HepG2 (cell line): ENCODE measurements around the gene ARHGEF16. TPM values are rescaled to one million over a fixed set of nuclear protein-coding genes. Genes with fewer than 3 reads are reported as not detected.

Source experiments
- ATF5 ChIP-seq: sonication (generic); formaldehyde crosslinking; IDR thresholded peaks from 2 replicates; pipeline ENCODE4 v1.4.0; 2020; ENCODE audit warnings: mild to moderate bottlenecking, low read depth, missing genetic modification reagents
- CCDC6 ChIP-seq: sonication (generic); formaldehyde crosslinking; IDR thresholded peaks from 2 replicates; pipeline ENCODE4 v1.8.1; 2022; ENCODE audit warnings: mild to moderate bottlenecking, missing genetic modification reagents, moderate library complexity
- CSRNP1 ChIP-seq: sonication (generic); formaldehyde crosslinking; IDR thresholded peaks from 2 replicates; pipeline ENCODE4 v1.8.1; 2023; ENCODE audit warnings: mild to moderate bottlenecking, missing genetic modification reagents
- GATAD2A ChIP-seq: IDR thresholded peaks from 2 replicates; pipeline ENCODE4 v1.6.1; 2016
- HOXA5 ChIP-seq: sonication (generic); formaldehyde crosslinking; IDR thresholded peaks from 2 replicates; pipeline ENCODE4 v1.4.0; 2020; ENCODE audit warnings: missing genetic modification reagents
- JUND ChIP-seq: sonication (generic); formaldehyde crosslinking; IDR thresholded peaks from 2 replicates; pipeline ENCODE4 v1.8.0; 2022; ENCODE audit warnings: mild to moderate bottlenecking, missing genetic modification reagents
- MED8 ChIP-seq: sonication (generic); formaldehyde crosslinking; IDR thresholded peaks from 2 replicates; pipeline ENCODE4 v1.8.1; 2023; ENCODE audit warnings: mild to moderate bottlenecking, missing genetic modification reagents; ENCODE audit not compliant: insufficient replicate concordance
- MZF1 ChIP-seq: sonication (generic); formaldehyde crosslinking; IDR thresholded peaks from 2 replicates; pipeline ENCODE4 v1.8.1; 2023; ENCODE audit warnings: mild to moderate bottlenecking, missing genetic modification reagents, borderline replicate concordance
- PAF1 ChIP-seq: IDR thresholded peaks from 2 replicates; pipeline ENCODE4 v1.6.1; 2016; ENCODE audit warnings: missing genetic modification reagents, missing compliant biosample characterization
- PCBP1 ChIP-seq: fragments of 200-400 bp; formaldehyde crosslinking; IDR thresholded peaks from 2 replicates; pipeline ENCODE4 v1.6.1; 2017; ENCODE audit warnings: mild to moderate bottlenecking, low read depth, low read length, borderline replicate concordance
- POGZ ChIP-seq: sonication (generic); formaldehyde crosslinking; IDR thresholded peaks from 2 replicates; pipeline ENCODE4 v1.4.0; 2020; ENCODE audit warnings: mild to moderate bottlenecking, missing genetic modification reagents
- SCMH1 ChIP-seq: sonication (generic); formaldehyde crosslinking; IDR thresholded peaks from 2 replicates; pipeline ENCODE4 v1.9.0; 2021; ENCODE audit warnings: missing genetic modification reagents, mild to moderate bottlenecking, borderline replicate concordance
- SKI ChIP-seq: fragments of 450-650 bp; IDR thresholded peaks from one replicate; pipeline ENCODE4 v1.6.1; 2018; ENCODE audit warnings: mild to moderate bottlenecking; ENCODE audit not compliant: partially characterized antibody
- SNAPC2 ChIP-seq: sonication (generic); formaldehyde crosslinking; IDR thresholded peaks from 2 replicates; pipeline ENCODE4 v1.8.1; 2022; ENCODE audit warnings: mild to moderate bottlenecking, missing genetic modification reagents
- SP140L ChIP-seq: sonication (generic); formaldehyde crosslinking; IDR thresholded peaks from 2 replicates; pipeline ENCODE4 v1.4.0; 2020; ENCODE audit warnings: missing genetic modification reagents, borderline replicate concordance
- TBX2 ChIP-seq: sonication (generic); formaldehyde crosslinking; IDR thresholded peaks from 2 replicates; pipeline ENCODE4 v1.5.0; 2020; ENCODE audit warnings: missing genetic modification reagents, mild to moderate bottlenecking, borderline replicate concordance
- ZNF234 ChIP-seq: sonication (generic); formaldehyde crosslinking; conservative IDR thresholded peaks from 2 replicates; pipeline ENCODE4 v1.5.1; 2020; ENCODE audit warnings: mild to moderate bottlenecking, missing genetic modification reagents
- ZNF382 ChIP-seq: sonication (generic); formaldehyde crosslinking; IDR thresholded peaks from 2 replicates; pipeline ENCODE4 v1.5.0; 2020; ENCODE audit warnings: missing genetic modification reagents, mild to moderate bottlenecking, borderline replicate concordance
- ZNF460 ChIP-seq: sonication (generic); formaldehyde crosslinking; IDR thresholded peaks from 2 replicates; pipeline ENCODE4 v1.5.1; 2020; ENCODE audit warnings: missing genetic modification reagents, mild to moderate bottlenecking, borderline replicate concordance
- ZNF564 ChIP-seq: sonication (generic); formaldehyde crosslinking; IDR thresholded peaks from 2 replicates; pipeline ENCODE4 v1.8.1; 2023; ENCODE audit warnings: mild to moderate bottlenecking, missing genetic modification reagents
- ZNF577 ChIP-seq: sonication (generic); formaldehyde crosslinking; IDR thresholded peaks from 2 replicates; pipeline ENCODE4 v1.4.0; 2020; ENCODE audit warnings: mild to moderate bottlenecking, low read depth, missing genetic modification reagents, borderline replicate concordance
- ZNF615 ChIP-seq: sonication (generic); formaldehyde crosslinking; IDR thresholded peaks from 2 replicates; pipeline ENCODE4 v1.5.0; 2020; ENCODE audit warnings: mild to moderate bottlenecking, missing genetic modification reagents, borderline replicate concordance
- ZNF619 ChIP-seq: sonication (generic); formaldehyde crosslinking; IDR thresholded peaks from 2 replicates; pipeline ENCODE4 v1.4.0; 2020; ENCODE audit warnings: mild to moderate bottlenecking, missing genetic modification reagents
- ZNF879 ChIP-seq: sonication (generic); formaldehyde crosslinking; IDR thresholded peaks from 2 replicates; pipeline ENCODE4 v1.8.1; 2023; ENCODE audit warnings: missing genetic modification reagents
- polyA plus RNA-seq, 8 experiments: library from polyadenylated mRNA; depleted of rRNA in 3 of 8; stranded (reverse) in 7 of 8; unstranded in 1 of 8; fragments of >200 nt; fragmentation: Illumina TruSeq in 4 of 8; extraction: Trizol in 4 of 8; gene quantifications; 2 replicates each; pipeline versions ENCODE4 v1.2.1 to v1.2.3, GENCODE V29; 2011 to 2016; ENCODE audit warnings: low read depth in 4 of 8, missing spikeins in 1 of 8, mixed read lengths in 1 of 8; ENCODE audit not compliant: insufficient read depth in 1 of 8
- total RNA-seq, 5 experiments: library from RNA; depleted of rRNA; stranded (reverse); fragments of >200 nt; fragmentation: Illumina TruSeq; extraction: Trizol; gene quantifications; 2 replicates each; pipeline ENCODE4 v1.2.3, GENCODE V29; 2016; ENCODE audit warnings: low read depth in 1 of 5
- TF ChIP-seq, protein P1 (sequence below): sonication (generic); formaldehyde crosslinking; IDR thresholded peaks from 2 replicates; pipeline ENCODE4 v1.5.0; 2020; ENCODE audit warnings: mild to moderate bottlenecking, missing genetic modification reagents
- TF ChIP-seq, protein P2 (sequence below): sonication (generic); formaldehyde crosslinking; IDR thresholded peaks from 2 replicates; pipeline ENCODE4 v1.4.0; 2020; ENCODE audit warnings: missing genetic modification reagents, borderline replicate concordance

The ARHGEF16 gene
- total and polyA plus RNA-seq, 2 of the 13 experiments (the other 11 are each of a cell fraction or from before 2014, with no cell fraction given) = 20.3 to 39.9 TPM

DNA sequence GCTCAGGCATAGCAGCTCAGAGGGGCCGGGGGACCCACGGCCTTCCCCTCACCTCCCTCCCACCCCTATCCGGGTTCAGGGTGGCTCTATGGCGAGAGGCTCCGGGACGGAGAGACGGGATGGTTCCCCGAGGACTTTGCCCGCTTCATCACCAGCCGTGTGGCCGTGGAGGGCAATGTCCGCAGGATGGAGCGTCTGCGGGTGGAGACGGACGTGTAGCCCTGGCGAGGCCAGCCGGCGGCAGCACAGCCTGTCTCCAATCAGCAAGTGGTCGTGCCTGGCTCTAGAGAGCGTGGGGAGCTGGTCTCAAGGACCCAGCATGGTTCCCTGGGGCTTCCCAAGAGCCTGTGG is 25.9 kb downstream of the ARHGEF16 start (continued):
- TF ChIP-seq, protein P1, sequence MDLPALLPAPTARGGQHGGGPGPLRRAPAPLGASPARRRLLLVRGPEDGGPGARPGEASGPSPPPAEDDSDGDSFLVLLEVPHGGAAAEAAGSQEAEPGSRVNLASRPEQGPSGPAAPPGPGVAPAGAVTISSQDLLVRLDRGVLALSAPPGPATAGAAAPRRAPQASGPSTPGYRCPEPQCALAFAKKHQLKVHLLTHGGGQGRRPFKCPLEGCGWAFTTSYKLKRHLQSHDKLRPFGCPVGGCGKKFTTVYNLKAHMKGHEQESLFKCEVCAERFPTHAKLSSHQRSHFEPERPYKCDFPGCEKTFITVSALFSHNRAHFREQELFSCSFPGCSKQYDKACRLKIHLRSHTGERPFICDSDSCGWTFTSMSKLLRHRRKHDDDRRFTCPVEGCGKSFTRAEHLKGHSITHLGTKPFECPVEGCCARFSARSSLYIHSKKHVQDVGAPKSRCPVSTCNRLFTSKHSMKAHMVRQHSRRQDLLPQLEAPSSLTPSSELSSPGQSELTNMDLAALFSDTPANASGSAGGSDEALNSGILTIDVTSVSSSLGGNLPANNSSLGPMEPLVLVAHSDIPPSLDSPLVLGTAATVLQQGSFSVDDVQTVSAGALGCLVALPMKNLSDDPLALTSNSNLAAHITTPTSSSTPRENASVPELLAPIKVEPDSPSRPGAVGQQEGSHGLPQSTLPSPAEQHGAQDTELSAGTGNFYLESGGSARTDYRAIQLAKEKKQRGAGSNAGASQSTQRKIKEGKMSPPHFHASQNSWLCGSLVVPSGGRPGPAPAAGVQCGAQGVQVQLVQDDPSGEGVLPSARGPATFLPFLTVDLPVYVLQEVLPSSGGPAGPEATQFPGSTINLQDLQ (CRISPR knock-in tag) = no peak
- TF ChIP-seq ZNF577 (CRISPR knock-in tag) (no peak), ZNF619 (CRISPR knock-in tag) (0 out of 2 replicates have a peak, but pooled peaks have one; percentile 26), MED8 (no peak), PCBP1 (no peak), ATF5 (CRISPR knock-in tag) (no peak), ZNF460 (CRISPR knock-in tag) (no peak), ZNF615 (no peak), TBX2 (CRISPR knock-in tag) (0 out of 2 replicates have a peak, but pooled peaks have one; percentile 23), MZF1 (no peak), ZNF382 (CRISPR knock-in tag) (no peak), SNAPC2 (CRISPR knock-in tag) (no peak), ZNF234 (CRISPR knock-in tag) (no peak), SKI (no peak), CSRNP1 (CRISPR knock-in tag) (no peak), ZNF564 (CRISPR knock-in tag) (no peak), HOXA5 (no peak), ZNF879 (CRISPR knock-in tag) (no peak), PAF1 (no peak), JUND (CRISPR knock-in tag) (no peak), GATAD2A (peak; percentile 39; the same call in 1 of the 2 replicates), POGZ (CRISPR knock-in tag) (no peak), SP140L (no peak), CCDC6 (no peak), SCMH1 (no peak)
- TF ChIP-seq, protein P2, sequence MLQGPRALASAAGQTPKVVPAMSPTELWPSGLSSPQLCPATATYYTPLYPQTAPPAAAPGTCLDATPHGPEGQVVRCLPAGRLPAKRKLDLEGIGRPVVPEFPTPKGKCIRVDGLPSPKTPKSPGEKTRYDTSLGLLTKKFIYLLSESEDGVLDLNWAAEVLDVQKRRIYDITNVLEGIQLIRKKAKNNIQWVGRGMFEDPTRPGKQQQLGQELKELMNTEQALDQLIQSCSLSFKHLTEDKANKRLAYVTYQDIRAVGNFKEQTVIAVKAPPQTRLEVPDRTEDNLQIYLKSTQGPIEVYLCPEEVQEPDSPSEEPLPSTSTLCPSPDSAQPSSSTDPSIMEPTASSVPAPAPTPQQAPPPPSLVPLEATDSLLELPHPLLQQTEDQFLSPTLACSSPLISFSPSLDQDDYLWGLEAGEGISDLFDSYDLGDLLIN = no peak
